Activated CD4-positive, alpha-beta T cell treated with anti-CD3 and anti-CD28 coated beads for 36 hours (primary cell): ENCODE results near the gene TMEM51. TPM values are rescaled to one million over a fixed set of nuclear protein-coding genes. Genes with fewer than 3 reads are reported as not detected.
A peak's percentile ranks its signal among the peaks of the same experiment; 100 is the strongest.

ENCODE experiments used
- ATAC-seq: fragments of 200-7000 bp; cut with Tn5 transposase; one replicate; pipeline ENCODE4 v1.10.0; 2021; ENCODE audit warnings: mild to moderate bottlenecking, moderate library complexity
- CTCF ChIA-PET: fragments of 350-600 bp; sonication (Branson Sonifier 250); formaldehyde crosslinking; loops from one replicate; lab custom pipeline; 2021; ENCODE audit warnings: antibody characterized with exemption; lab: Charles Lee
- POLR2A ChIA-PET: fragments of 350-600 bp; sonication (Branson Sonifier 250); formaldehyde crosslinking; loops from one replicate; lab custom pipeline; 2021; ENCODE audit warnings: antibody characterized with exemption, inconsistent platforms; lab: Charles Lee
- DNase-seq: peaks from one replicate; pipeline ENCODE4 v3.0.0-alpha.2; 2020
- H3K27ac Mint-ChIP-seq: one replicate; pipeline ENCODE4 v1.8.0; 2021; ENCODE audit warnings: mixed read lengths
- H3K27me3 Mint-ChIP-seq: one replicate; pipeline ENCODE4 v1.8.0; 2021; ENCODE audit warnings: mixed read lengths
- H3K36me3 Mint-ChIP-seq: one replicate; pipeline ENCODE4 v1.8.0; 2021; ENCODE audit warnings: low read depth, mixed read lengths
- H3K4me1 Mint-ChIP-seq: one replicate; pipeline ENCODE4 v1.8.0; 2021; ENCODE audit warnings: mixed read lengths
- H3K4me3 Mint-ChIP-seq: one replicate; pipeline ENCODE4 v1.8.0; 2021; ENCODE audit warnings: mild to moderate bottlenecking, moderate library complexity, mixed read lengths
- H3K9me3 Mint-ChIP-seq: one replicate; pipeline ENCODE4 v1.8.0; 2021; ENCODE audit warnings: low read depth, mixed read lengths
- intact Hi-C, 2 experiments: fragments of 100-400 bp; cut with DNase I in 1 of 2; cut with micrococcal nuclease in 1 of 2; formaldehyde crosslinking; loops; one replicate each; pipeline versions ENCODE4 v1.14.2 to v1.15.1; 2022 to 2024; cut with DNase I, micrococcal nuclease
- total RNA-seq, 2 experiments: library from RNA; stranded (reverse); gene quantifications; one replicate each; pipeline ENCODE4 v1.2.3, GENCODE V29; 2021

TMEM51 gene
- total RNA-seq, 2 experiments from 2014 or later: 0.11 TPM; not detected in 1

GRCh38 chr1:15154480-15155036 is 1.0 kb downstream of the TMEM51 start:
- Mint-ChIP-seq H3K9me3 (no peaks in the 10 kb centered on the region), H3K27ac (no peak overlapping the region), H3K4me1 (peaks cover 19% of the 10 kb centered on the region), H3K4me3 (peak overlapping the region; percentile 11), H3K36me3 (no peaks in the 10 kb centered on the region), H3K27me3 (peaks cover 46% of the 10 kb centered on the region)
- ChIA-PET POLR2A (no interaction called here), CTCF (interaction anchor here (1.4 kb wide), 1 partner anchor 150 kb away, joined by 3 read pairs; no protein-coding TSS in a partner anchor)
- ATAC-seq (no peak), DNase-seq (peak; percentile 24)
- intact Hi-C loops: no loop called here

DNA sequence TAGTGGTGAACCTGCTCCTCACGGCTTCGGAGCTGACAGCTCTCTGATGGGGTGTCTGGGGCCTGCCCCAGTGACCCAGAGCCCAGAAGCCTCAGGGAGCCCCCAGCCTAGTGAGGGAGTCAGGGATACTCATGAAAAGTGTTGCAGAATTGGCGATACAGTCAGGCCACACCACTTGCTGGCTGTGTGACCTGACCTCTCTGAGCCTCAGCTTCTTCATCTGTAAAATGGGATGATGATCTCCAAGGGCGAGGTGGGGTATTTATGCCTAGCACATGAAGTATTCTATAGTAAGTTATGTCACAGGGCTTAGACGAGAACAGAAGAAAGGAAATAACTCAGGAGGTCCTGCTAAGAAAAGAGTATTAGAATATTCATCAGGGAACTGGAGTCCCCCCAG is 1.6 kb downstream of the TMEM51 start:
- Mint-ChIP-seq H3K27ac (no peak overlapping the region), H3K9me3 (no peaks in the 10 kb centered on the region), H3K4me3 (no peak overlapping the region), H3K27me3 (peaks cover 40% of the 10 kb centered on the region), H3K4me1 (peaks cover 19% of the 10 kb centered on the region), H3K36me3 (no peaks in the 10 kb centered on the region)
- CTCF ChIA-PET: interaction anchor here (1.3 to 2.2 kb wide), 4 partner anchors 13 to 149 kb away, joined by 3 to 7 read pairs (median 6); no protein-coding TSS in a partner anchor
- intact Hi-C loops: no loop called here
- DNase-seq: no peak
- ATAC-seq: no peak
- POLR2A ChIA-PET: no interaction called here

- no peak for ATAC-seq
- Mint-ChIP-seq H3K27me3 (peaks cover 31% of the 10 kb centered on the region), H3K4me1 (peaks cover 19% of the 10 kb centered on the region), H3K4me3 (no peak overlapping the region), H3K27ac (no peak overlapping the region), H3K36me3 (no peaks in the 10 kb centered on the region), H3K9me3 (no peaks in the 10 kb centered on the region)
- POLR2A ChIA-PET: no interaction called here
- intact Hi-C loops: no loop called here
- peak; percentile 13 for DNase-seq
- CTCF ChIA-PET: interaction anchor here (1.0 to 2.2 kb wide), 6 partner anchors 9 to 148 kb away, joined by 3 to 7 read pairs (median 4); no protein-coding TSS in a partner anchor
These were observed 2.6 kb downstream of the TMEM51 start for GRCh38 chr1:15155888-15156741.

DNA sequence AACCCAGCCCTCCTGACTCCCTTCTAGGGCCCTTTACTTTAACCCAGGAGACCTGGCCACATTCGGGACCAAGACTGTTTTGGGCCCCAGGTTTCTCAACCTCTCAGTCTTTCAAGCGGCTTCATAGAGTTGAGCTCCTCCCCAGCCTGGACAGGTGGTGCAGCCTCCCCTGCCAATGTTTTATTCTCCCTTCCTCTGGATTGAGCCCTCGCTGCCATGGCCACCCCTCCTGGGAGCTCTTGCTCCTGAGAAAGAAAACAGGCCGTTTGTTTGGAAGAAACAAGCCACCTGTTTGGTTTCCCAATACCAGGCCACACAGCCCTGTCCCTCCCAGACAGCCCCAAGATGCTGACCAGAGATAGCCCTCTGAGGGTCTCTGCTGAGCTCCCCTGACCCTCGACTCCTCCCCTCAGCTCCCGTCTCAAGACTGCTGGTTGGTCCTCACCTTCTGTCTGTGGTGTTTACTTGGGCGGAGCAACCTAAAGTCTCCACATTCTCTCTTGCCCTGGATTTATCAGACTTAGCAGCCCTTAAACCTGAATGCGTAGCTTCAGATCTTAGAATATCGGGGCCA is 3.3 kb downstream of the TMEM51 start:
- H3K4me3 Mint-ChIP-seq: no peak overlapping the region
- intact Hi-C loops: no loop called here
- CTCF ChIA-PET: interaction anchor here (1.0 to 2.2 kb wide), 4 partner anchors 10 to 116 kb away, joined by 3 to 7 read pairs (median 4); no protein-coding TSS in a partner anchor
- peaks cover 25% of the 10 kb centered on the region for H3K27me3 Mint-ChIP-seq
- H3K4me1 Mint-ChIP-seq: peaks cover 19% of the 10 kb centered on the region
- ATAC-seq (no peak), DNase-seq (no peak)
- H3K36me3 Mint-ChIP-seq: no peaks in the 10 kb centered on the region
- no peak overlapping the region for H3K27ac Mint-ChIP-seq
- POLR2A ChIA-PET: interaction anchor here (0.8 kb wide), 1 partner anchor 82 kb away, joined by 5 read pairs; no protein-coding TSS in a partner anchor
- H3K9me3 Mint-ChIP-seq: no peaks in the 10 kb centered on the region

DNA sequence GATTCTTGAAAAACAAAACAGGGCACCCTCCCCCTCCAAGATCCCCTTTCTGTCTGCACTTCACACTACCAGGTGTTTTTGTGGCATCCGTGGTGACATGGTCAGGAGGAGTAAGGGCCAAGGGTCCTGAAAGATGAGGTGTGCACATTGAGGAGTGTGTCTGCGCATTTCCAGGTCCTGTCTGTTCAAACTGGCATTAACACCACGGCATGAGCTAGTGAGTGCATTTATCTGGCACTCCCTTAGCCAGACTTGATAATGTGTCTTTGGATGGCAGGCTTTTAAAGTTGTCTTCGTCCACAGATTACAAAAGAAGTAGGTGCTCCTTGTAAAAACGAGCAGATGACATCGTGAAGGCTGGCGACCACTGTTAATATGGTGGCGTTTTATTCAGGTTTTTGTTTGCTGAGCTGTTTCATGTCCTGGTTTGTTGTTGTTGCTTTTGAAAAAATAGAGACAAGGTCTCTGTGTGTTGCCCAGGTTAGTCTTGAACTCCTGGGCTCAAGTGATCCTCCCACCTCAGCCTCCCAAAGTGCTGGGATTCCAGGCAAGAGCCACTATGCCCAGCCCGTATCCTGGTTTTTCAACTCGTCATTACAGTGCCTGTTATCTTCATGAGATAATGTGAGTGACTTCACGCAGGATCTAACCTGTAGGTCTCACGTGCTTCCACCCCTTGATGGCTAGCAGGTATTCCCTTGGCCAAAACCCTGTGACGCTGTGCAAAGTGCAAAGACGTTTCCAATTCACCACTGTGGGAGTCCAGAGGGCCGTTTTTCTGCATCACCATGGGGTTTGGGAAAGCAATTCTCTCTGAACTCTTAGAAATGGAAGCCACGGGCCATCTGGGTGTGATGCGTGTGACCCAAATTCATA is 4.2 kb downstream of the TMEM51 start:
- H3K4me3 Mint-ChIP-seq: no peak overlapping the region
- no peak for ATAC-seq
- H3K27me3 Mint-ChIP-seq: peaks cover 20% of the 10 kb centered on the region
- DNase-seq: no peak
- CTCF ChIA-PET: interaction anchor here (0.7 to 2.2 kb wide), 4 partner anchors 11 to 115 kb away, joined by 3 to 7 read pairs (median 5); no protein-coding TSS in a partner anchor
- intact Hi-C loops: no loop called here
- H3K36me3 Mint-ChIP-seq: no peaks in the 10 kb centered on the region
- H3K9me3 Mint-ChIP-seq: no peaks in the 10 kb centered on the region
- peaks cover 21% of the 10 kb centered on the region for H3K4me1 Mint-ChIP-seq
- H3K27ac Mint-ChIP-seq: no peak overlapping the region
- POLR2A ChIA-PET: interaction anchor here (0.8 kb wide), 1 partner anchor 81 kb away, joined by 5 read pairs; no protein-coding TSS in a partner anchor

DNA sequence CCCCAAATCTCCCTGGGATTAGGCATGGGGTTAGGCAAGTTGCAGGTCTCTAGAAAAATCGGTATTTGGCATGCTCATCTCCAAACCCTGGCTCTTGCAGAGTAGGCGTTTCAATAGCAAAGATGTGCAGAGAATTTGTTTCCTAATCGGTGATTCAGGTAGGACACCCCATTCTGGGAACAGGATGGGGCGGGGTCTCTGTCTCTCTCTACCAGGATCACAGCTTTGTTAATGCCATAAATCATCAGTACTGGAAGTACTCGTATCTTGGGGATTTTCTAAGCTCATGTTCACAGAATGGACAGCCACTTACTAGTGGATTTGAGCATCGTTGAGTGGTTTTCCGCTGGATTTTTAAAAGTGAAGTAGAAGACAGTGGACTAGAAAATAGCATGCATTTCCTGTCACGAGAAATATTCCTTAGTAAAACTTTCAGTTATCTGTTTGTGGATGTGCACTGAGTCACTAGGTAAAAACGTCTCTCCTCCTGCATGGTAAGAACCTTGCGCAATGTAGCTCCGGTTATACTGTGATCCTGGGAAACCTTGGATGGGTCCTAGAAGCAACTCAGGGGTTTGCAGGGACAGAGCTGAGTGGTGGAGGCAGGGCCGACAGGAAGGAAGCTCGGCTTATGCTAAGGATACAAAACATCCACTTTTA is 5.1 kb downstream of the TMEM51 start:
- ATAC-seq (no peak), DNase-seq (no peak)
- CTCF ChIA-PET: no interaction called here
- Mint-ChIP-seq H3K4me1 (peaks cover 21% of the 10 kb centered on the region), H3K4me3 (no peak overlapping the region), H3K9me3 (no peaks in the 10 kb centered on the region), H3K27ac (no peak overlapping the region), H3K36me3 (no peaks in the 10 kb centered on the region), H3K27me3 (peaks cover 20% of the 10 kb centered on the region)
- POLR2A ChIA-PET: no interaction called here
- intact Hi-C loops: no loop called here

DNA sequence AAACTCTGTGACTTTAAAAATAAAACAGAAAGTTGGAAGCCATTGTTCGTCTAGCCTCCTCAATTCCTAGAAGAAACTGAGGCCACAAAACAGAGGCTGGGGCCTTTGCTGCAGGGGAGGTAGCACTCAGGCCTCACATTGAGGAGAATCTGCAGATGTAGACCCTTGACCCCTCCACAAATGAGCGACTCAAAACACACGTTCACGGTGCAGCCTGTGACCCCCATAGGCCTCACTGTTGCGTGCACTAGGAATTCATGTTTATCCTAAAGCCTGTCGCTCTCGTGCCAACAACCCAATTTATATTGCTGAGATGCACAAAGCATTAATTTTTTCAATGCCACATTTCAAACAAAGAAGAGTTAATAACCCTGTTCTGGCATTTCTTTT is 5.6 kb downstream of the TMEM51 start:
- peaks cover 19% of the 10 kb centered on the region for H3K27me3 Mint-ChIP-seq
- CTCF ChIA-PET: no interaction called here
- intact Hi-C loops: no loop called here

DNA sequence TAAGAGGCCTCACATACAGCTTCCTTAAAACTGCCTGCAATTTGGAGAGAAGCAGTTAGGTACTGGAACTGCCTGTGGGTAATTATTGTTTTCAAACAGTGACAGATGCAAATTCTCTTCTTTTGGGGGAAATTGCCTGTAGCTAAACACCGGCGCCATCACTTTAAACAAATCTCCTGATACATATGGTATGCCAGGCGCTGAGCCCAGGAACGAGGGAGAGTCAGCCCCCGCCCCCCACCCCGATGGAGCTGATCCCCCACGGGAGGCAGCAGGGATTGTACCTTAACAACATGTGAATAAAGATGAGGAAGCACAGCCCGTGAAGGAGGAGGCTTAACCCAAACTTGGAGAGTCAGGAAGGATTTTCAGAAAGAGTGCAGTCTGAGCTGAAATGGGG is 7.1 kb downstream of the TMEM51 start:
- CTCF ChIA-PET: interaction anchor here (0.8 to 1.0 kb wide), 2 partner anchors 32 to 101 kb away, joined by 3 to 6 read pairs; no protein-coding TSS in a partner anchor
- H3K27ac Mint-ChIP-seq: no peak overlapping the region

More for the DNA sequence above, 5.6 kb downstream of the TMEM51 start:
- no peak for ATAC-seq
- Mint-ChIP-seq H3K36me3 (no peaks in the 10 kb centered on the region), H3K27ac (no peak overlapping the region), H3K4me1 (peaks cover 21% of the 10 kb centered on the region), H3K4me3 (no peak overlapping the region), H3K9me3 (no peaks in the 10 kb centered on the region)
- DNase-seq: no peak
- POLR2A ChIA-PET: no interaction called here

DNA sequence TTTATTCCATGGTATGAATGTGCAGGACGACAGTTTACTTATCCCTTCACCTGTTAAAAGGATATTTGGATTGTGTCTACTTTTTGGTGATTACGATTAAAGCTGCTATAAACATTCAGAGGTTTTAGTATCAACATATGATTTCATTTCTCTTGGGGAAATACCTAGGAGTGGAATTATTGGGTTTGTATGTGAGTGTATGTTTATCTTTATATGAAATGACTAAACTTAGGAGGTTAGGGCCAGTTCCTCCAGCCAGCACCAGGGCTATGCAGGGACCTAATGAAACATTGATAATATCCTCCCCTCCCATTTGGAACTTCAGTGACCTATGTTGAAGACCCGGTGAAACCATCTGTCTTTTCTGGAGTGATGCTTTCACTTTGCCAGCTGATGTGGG is 13.8 kb downstream of the TMEM51 start:
- ATAC-seq: no peak
- Mint-ChIP-seq H3K36me3 (no peaks in the 10 kb centered on the region), H3K4me3 (no peak overlapping the region), H3K4me1 (peaks cover 8% of the 10 kb centered on the region), H3K9me3 (no peaks in the 10 kb centered on the region), H3K27ac (no peak overlapping the region), H3K27me3 (peaks cover 6% of the 10 kb centered on the region)
- intact Hi-C loops: no loop called here
- CTCF ChIA-PET: interaction anchor here (0.6 kb wide), 1 partner anchor 367 kb away, joined by 3 read pairs; no protein-coding TSS in a partner anchor
- DNase-seq: no peak
- POLR2A ChIA-PET: no interaction called here

More for the DNA sequence above, 7.1 kb downstream of the TMEM51 start:
- H3K4me1 Mint-ChIP-seq: peaks cover 14% of the 10 kb centered on the region
- ATAC-seq: no peak
- POLR2A ChIA-PET: no interaction called here
- H3K27me3 Mint-ChIP-seq: peaks cover 7% of the 10 kb centered on the region
- intact Hi-C loops: no loop called here
- DNase-seq: no peak
- H3K36me3 Mint-ChIP-seq: no peaks in the 10 kb centered on the region
- H3K9me3 Mint-ChIP-seq: no peaks in the 10 kb centered on the region
- no peak overlapping the region for H3K4me3 Mint-ChIP-seq

DNA sequence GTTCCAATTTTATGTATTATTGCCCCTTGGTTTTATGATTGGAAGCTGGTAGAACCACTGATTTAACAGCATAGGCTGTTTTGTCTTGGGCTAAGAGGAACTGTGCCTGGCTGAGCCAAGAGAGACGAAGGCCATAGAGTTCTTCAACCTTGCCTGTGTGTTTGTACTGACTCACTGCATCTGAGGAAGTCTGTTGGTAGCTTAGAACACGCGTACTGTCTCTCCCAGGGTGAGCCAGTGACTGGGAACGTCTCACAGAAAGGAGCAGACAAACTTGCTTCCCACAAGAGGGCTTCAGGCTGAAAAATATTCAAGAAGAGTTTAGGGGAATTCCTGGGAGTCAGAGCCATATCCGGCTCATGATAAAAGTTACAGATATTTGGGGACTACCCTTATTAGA is 14.9 kb downstream of the TMEM51 start:
- H3K36me3 Mint-ChIP-seq: no peaks in the 10 kb centered on the region
- H3K4me1 Mint-ChIP-seq: peaks cover 8% of the 10 kb centered on the region
- ChIA-PET CTCF (interaction anchor here (0.6 kb wide), 3 partner anchors 26 to 975 kb away, joined by 3 to 4 read pairs (median 3); no protein-coding TSS in a partner anchor), POLR2A (no interaction called here)
- no peak overlapping the region for H3K4me3 Mint-ChIP-seq
- no peak for ATAC-seq
- H3K27ac Mint-ChIP-seq: no peak overlapping the region
- DNase-seq: no peak
- H3K9me3 Mint-ChIP-seq: no peaks in the 10 kb centered on the region
- H3K27me3 Mint-ChIP-seq: peaks cover 10% of the 10 kb centered on the region
- intact Hi-C loops: no loop called here
